ENCODE results near the gene MPZL2. TPM values are rescaled to one million over a fixed set of nuclear protein-coding genes. Genes with fewer than 3 reads are reported as not detected.
A peak's percentile ranks its signal among the peaks of the same experiment; 100 is the strongest.

Gene MPZL2
- total RNA-seq, 1 donor from 2014 or later: 0.95 TPM

DNA sequence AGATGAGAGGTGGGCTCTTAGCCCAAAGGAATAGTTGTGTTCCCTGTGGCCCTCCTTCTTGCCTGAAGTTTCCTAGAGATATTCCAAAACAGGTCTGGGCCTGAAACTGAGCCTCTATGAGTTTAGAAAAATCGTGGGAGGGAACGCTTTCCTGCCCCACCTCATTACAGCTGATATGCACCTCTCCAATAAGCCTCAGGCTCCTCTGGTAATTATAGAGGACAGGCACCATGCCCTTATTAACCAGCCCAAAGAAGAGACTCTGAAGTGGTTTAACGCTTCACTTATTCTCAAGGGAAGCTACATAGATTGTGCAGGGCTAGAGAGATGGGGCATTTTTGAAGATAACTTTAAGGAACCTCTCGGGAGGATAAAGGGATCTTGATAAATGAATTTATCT is 3.4 kb upstream of the MPZL2 start:
- no peak overlapping the region for H3K4me3 ChIP-seq (ENCODE audit: insufficient read depth, low read depth, low read length)
- H3K4me2 ChIP-seq (ENCODE audit: low read length): no peak overlapping the region
- no peaks in the 10 kb centered on the region for H4K20me1 ChIP-seq (ENCODE audit: insufficient read depth, low read length)
- Mint-ChIP-seq H3K4me3 (ENCODE audit: unreplicated experiment) (no peak overlapping the region), H3K4me1 (ENCODE audit: low read depth, unreplicated experiment) (peaks cover 6% of the 10 kb centered on the region), H3K27me3 (ENCODE audit: low read depth, unreplicated experiment) (peaks cover 51% of the 10 kb centered on the region), H3K9me3 (ENCODE audit: unreplicated experiment) (no peaks in the 10 kb centered on the region), H3K36me3 (ENCODE audit: low read depth, unreplicated experiment) (no peaks in the 10 kb centered on the region), H3K27ac (ENCODE audit: unreplicated experiment) (no peak overlapping the region)
- no peak overlapping the region for H2AFZ ChIP-seq (ENCODE audit: low read depth, low read length)
- H3K9me3 ChIP-seq (ENCODE audit: insufficient read depth, low read depth, low read length): no peaks in the 10 kb centered on the region
- FAIRE-seq (no peak), DNase-seq (ENCODE audit: low read depth) (no peak)
- peaks cover 55% of the 10 kb centered on the region for H3K27me3 ChIP-seq (ENCODE audit: insufficient read depth, low read length)
- no peak overlapping the region for H3K9ac ChIP-seq (ENCODE audit: low read length)
- H3K4me1 ChIP-seq (ENCODE audit: insufficient read depth, low read length): no peaks in the 10 kb centered on the region
- no peaks in the 10 kb centered on the region for H3K79me2 ChIP-seq (ENCODE audit: insufficient read depth, low read length)
- H3K36me3 ChIP-seq (ENCODE audit: insufficient read depth, low read length): no peaks in the 10 kb centered on the region
- H3K27ac ChIP-seq (ENCODE audit: low read depth, low read length): no peak overlapping the region
- TF ChIP-seq EZH2 (IDR thresholded peaks at IDR 0.05; ENCODE audit: insufficient read depth, low read length) (no peak), CTCF (IDR thresholded peaks at IDR 0.05; ENCODE audit: insufficient read depth, low read depth, low read length) (no peak)

DNA sequence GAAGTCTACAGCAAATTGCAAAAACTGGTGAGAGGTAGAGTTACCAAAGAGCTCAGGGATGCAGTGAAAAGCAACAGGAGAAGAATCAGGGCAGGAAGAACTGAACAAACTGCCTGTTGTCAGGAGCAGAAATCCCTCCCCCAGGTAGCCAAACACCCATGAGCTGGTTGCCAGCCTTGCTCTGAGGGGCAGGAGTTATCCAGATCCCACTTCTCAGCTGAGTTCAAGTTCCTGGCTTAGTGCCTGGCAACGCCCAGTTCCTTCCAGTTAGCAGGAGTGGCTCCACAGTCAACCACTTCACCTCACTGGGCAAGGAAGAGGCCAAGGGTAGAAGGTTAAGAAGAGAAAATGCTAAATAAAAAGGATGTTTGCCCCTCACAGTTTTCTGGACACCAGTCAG is 1.9 kb upstream of the MPZL2 start:
- Histone ChIP-seq H3K27ac (ENCODE audit: low read depth, low read length) (no peak overlapping the region), H3K79me2 (ENCODE audit: insufficient read depth, low read length) (no peaks in the 10 kb centered on the region), H3K4me1 (ENCODE audit: insufficient read depth, low read length) (no peaks in the 10 kb centered on the region), H3K36me3 (ENCODE audit: insufficient read depth, low read length) (no peaks in the 10 kb centered on the region), H3K9ac (ENCODE audit: low read length) (no peak overlapping the region), H3K4me2 (ENCODE audit: low read length) (no peak overlapping the region), H3K4me3 (ENCODE audit: insufficient read depth, low read depth, low read length) (no peak overlapping the region), H4K20me1 (ENCODE audit: insufficient read depth, low read length) (no peaks in the 10 kb centered on the region), H2AFZ (ENCODE audit: low read depth, low read length) (no peak overlapping the region), H3K9me3 (ENCODE audit: insufficient read depth, low read depth, low read length) (no peaks in the 10 kb centered on the region), H3K27me3 (ENCODE audit: insufficient read depth, low read length) (peaks cover 71% of the 10 kb centered on the region)
- DNase-seq (ENCODE audit: low read depth): no peak
- FAIRE-seq: no peak
- Mint-ChIP-seq H3K4me3 (ENCODE audit: unreplicated experiment) (no peak overlapping the region), H3K36me3 (ENCODE audit: low read depth, unreplicated experiment) (no peaks in the 10 kb centered on the region), H3K27me3 (ENCODE audit: low read depth, unreplicated experiment) (peaks cover 48% of the 10 kb centered on the region), H3K9me3 (ENCODE audit: unreplicated experiment) (no peaks in the 10 kb centered on the region), H3K4me1 (ENCODE audit: low read depth, unreplicated experiment) (peaks cover 6% of the 10 kb centered on the region), H3K27ac (ENCODE audit: unreplicated experiment) (no peak overlapping the region)
- TF ChIP-seq EZH2 (IDR thresholded peaks at IDR 0.05; ENCODE audit: insufficient read depth, low read length) (no peak), CTCF (IDR thresholded peaks at IDR 0.05; ENCODE audit: insufficient read depth, low read depth, low read length) (no peak)

- Mint-ChIP-seq H3K27me3 (ENCODE audit: low read depth, unreplicated experiment) (peaks cover 48% of the 10 kb centered on the region), H3K9me3 (ENCODE audit: unreplicated experiment) (no peaks in the 10 kb centered on the region), H3K36me3 (ENCODE audit: low read depth, unreplicated experiment) (no peaks in the 10 kb centered on the region), H3K4me1 (ENCODE audit: low read depth, unreplicated experiment) (peaks cover 6% of the 10 kb centered on the region), H3K4me3 (ENCODE audit: unreplicated experiment) (no peak overlapping the region), H3K27ac (ENCODE audit: unreplicated experiment) (no peak overlapping the region)
- FAIRE-seq (no peak), DNase-seq (ENCODE audit: low read depth) (no peak)
- peaks cover 72% of the 10 kb centered on the region for H3K27me3 ChIP-seq (ENCODE audit: insufficient read depth, low read length)
- no peaks in the 10 kb centered on the region for H3K9me3 ChIP-seq (ENCODE audit: insufficient read depth, low read depth, low read length)
- no peaks in the 10 kb centered on the region for H4K20me1 ChIP-seq (ENCODE audit: insufficient read depth, low read length)
- no peaks in the 10 kb centered on the region for H3K4me1 ChIP-seq (ENCODE audit: insufficient read depth, low read length)
- no peak overlapping the region for H3K9ac ChIP-seq (ENCODE audit: low read length)
- peak overlapping the region; percentile 22 for H2AFZ ChIP-seq (ENCODE audit: low read depth, low read length)
- H3K36me3 ChIP-seq (ENCODE audit: insufficient read depth, low read length): no peaks in the 10 kb centered on the region
- peak overlapping the region; percentile 53 for H3K4me2 ChIP-seq (ENCODE audit: low read length)
- no peak overlapping the region for H3K27ac ChIP-seq (ENCODE audit: low read depth, low read length)
- H3K79me2 ChIP-seq (ENCODE audit: insufficient read depth, low read length): no peaks in the 10 kb centered on the region
- TF ChIP-seq EZH2 (IDR thresholded peaks at IDR 0.05; ENCODE audit: insufficient read depth, low read length) (no peak), CTCF (IDR thresholded peaks at IDR 0.05; ENCODE audit: insufficient read depth, low read depth, low read length) (no peak)
- H3K4me3 ChIP-seq (ENCODE audit: insufficient read depth, low read depth, low read length): no peak overlapping the region
Measured at GRCh38 chr11:118264569-118265465, 720 bp upstream of the MPZL2 start.
